GM12878 (cell line): Measurements from ENCODE around the gene SYT14. TPM values are rescaled to one million over a fixed set of nuclear protein-coding genes. Genes with fewer than 3 reads are reported as not detected.

ENCODE experiments used
- ATAC-seq: fragments of 200-7000 bp; cut with Tn5 transposase; 3 replicates; pipeline ENCODE4 v1.9.1; 2020; ENCODE audit warnings: mild to moderate bottlenecking, moderate library complexity
- BruUV-seq: library from RNA; stranded (reverse); fragments of 400-500 nt; replicated peaks from 2 replicates; lab custom pipeline; 2021; lab: Mats Ljungman, UMichigan
- CTCF ChIA-PET: fragments of 300-600 bp; sonication (Branson Sonifier 250); formaldehyde crosslinking; extraction: SDS; loops from one replicate; lab custom pipeline; 2021; ENCODE audit warnings: inconsistent platforms; lab: Yijun Ruan, JAX
- POLR2A ChIA-PET: fragments of 350-600 bp; formaldehyde crosslinking; extraction: SDS; loops from one replicate; lab custom pipeline; 2021; ENCODE audit warnings: inconsistent platforms; lab: Charles Lee
- RAD21 ChIA-PET: fragments of 300-600 bp; sonication (Branson Sonifier 250); formaldehyde crosslinking; loops from one replicate; lab custom pipeline; 2023; ENCODE audit warnings: antibody characterized with exemption; ENCODE audit not compliant: unreplicated experiment; lab: Charles Lee
- SMC1A ChIA-PET: fragments of 300-600 bp; sonication (Branson Sonifier 250); formaldehyde crosslinking; loops from one replicate; lab custom pipeline; 2023; ENCODE audit not compliant: unreplicated experiment, uncharacterized antibody; lab: Charles Lee
- DNase-seq: peaks from one replicate; pipeline ENCODE4 v3.0.0-alpha.2; 2011; ENCODE audit warnings: low read depth, low spot score
- FAIRE-seq: peaks from 3 replicates; lab custom pipeline; 2011; peaks lifted over from hg19 to GRCh38; lab: Jason Lieb, UNC
- H2AFZ ChIP-seq: 2 replicates; pipeline ENCODE4 v1.6.0; 2011; ENCODE audit warnings: low read depth, low read length, control low read depth; ENCODE audit not compliant: control insufficient read depth
- H3K27ac ChIP-seq: 2 replicates; pipeline ENCODE4 v1.5.1; 2011; ENCODE audit warnings: control low read depth; ENCODE audit not compliant: control insufficient read depth, insufficient read depth
- H3K27me3 ChIP-seq, 2 experiments: replicated peaks in 1 of 2; 2 replicates each; pipeline versions ENCODE4 v1.6.0 to v1.6.1; 2011; ENCODE audit warnings: low read length in 1 of 2; ENCODE audit not compliant: control insufficient read depth in 2 of 2, insufficient read depth in 2 of 2
- H3K36me3 ChIP-seq, 2 experiments: 2 replicates each; pipeline ENCODE4 v1.5.1; 2011; ENCODE audit warnings: low read length in 1 of 2; ENCODE audit not compliant: control insufficient read depth in 2 of 2, insufficient read depth in 2 of 2
- H3K4me1 ChIP-seq: 2 replicates; pipeline ENCODE4 v1.6.1; 2011; ENCODE audit warnings: mild to moderate bottlenecking, low read length, moderate library complexity, mixed read lengths; ENCODE audit not compliant: control insufficient read depth, insufficient read depth
- H3K4me2 ChIP-seq: 2 replicates; pipeline ENCODE4 v1.6.0; 2011; ENCODE audit warnings: control low read depth; ENCODE audit not compliant: control insufficient read depth, insufficient read depth
- H3K4me3 ChIP-seq: fragments of 200-600 bp; sonication (generic); 2 replicates; pipeline ENCODE4 v1.5.1; 2016
- H3K79me2 ChIP-seq: 2 replicates; pipeline ENCODE4 v1.6.0; 2011; ENCODE audit warnings: low read length; ENCODE audit not compliant: control insufficient read depth, insufficient read depth
- H3K9ac ChIP-seq: 2 replicates; pipeline ENCODE4 v1.8.0; 2011; ENCODE audit warnings: low read length, control low read depth, mixed read lengths; ENCODE audit not compliant: control insufficient read depth, insufficient read depth
- H3K9me3 ChIP-seq: replicated peaks from 3 replicates; pipeline ENCODE4 v1.5.1; 2011; ENCODE audit warnings: mild to moderate bottlenecking, low read length; ENCODE audit not compliant: control insufficient read depth, insufficient read depth
- H4K20me1 ChIP-seq: 2 replicates; pipeline ENCODE4 v1.6.0; 2011; ENCODE audit not compliant: control insufficient read depth, insufficient read depth
- CBFB ChIP-seq: IDR thresholded peaks from 2 replicates; pipeline ENCODE4 v1.6.1; 2016; ENCODE audit warnings: antibody characterized with exemption, low read depth
- DPF2 ChIP-seq: fragments of 450-650 bp; IDR thresholded peaks from 2 replicates; pipeline ENCODE4 v1.6.1; 2017; ENCODE audit warnings: mild to moderate bottlenecking
- MTA3 ChIP-seq: IDR thresholded peaks from 2 replicates; pipeline ENCODE4 v1.6.1; 2012; ENCODE audit warnings: low read length, inconsistent platforms, borderline replicate concordance
- NRF1 ChIP-seq: conservative IDR thresholded peaks from 2 replicates; pipeline ENCODE4 v1.6.1; 2011; ENCODE audit warnings: mild to moderate bottlenecking, low read depth, low read length, improper control_type of control experiment
- RFX5 ChIP-seq: IDR thresholded peaks from 2 replicates; pipeline ENCODE4 v1.6.1; 2011; ENCODE audit warnings: low read depth, low read length, improper control_type of control experiment
- SPI1 ChIP-seq: IDR thresholded peaks from 2 replicates; pipeline ENCODE4 v1.6.1; 2011; ENCODE audit warnings: low read depth, mild to moderate bottlenecking, low read length, moderate library complexity, borderline replicate concordance; ENCODE audit not compliant: insufficient read depth
- SUPT20H ChIP-seq: IDR thresholded peaks from 2 replicates; pipeline ENCODE4 v1.6.1; 2011; ENCODE audit warnings: low read depth, mild to moderate bottlenecking, low read length, moderate library complexity, borderline replicate concordance; ENCODE audit not compliant: control insufficient read depth
- ZNF217 ChIP-seq: fragments of 450-650 bp; IDR thresholded peaks from 2 replicates; pipeline ENCODE4 v1.6.1; 2017; ENCODE audit warnings: antibody characterized with exemption, mild to moderate bottlenecking
- ZNF384 ChIP-seq: IDR thresholded peaks from 2 replicates; pipeline ENCODE4 v1.6.1; 2012; ENCODE audit warnings: low read depth, mild to moderate bottlenecking, low read length, improper control_type of control experiment, borderline replicate concordance
- in situ Hi-C: fragments of 300-500 bp; cut with MboI; formaldehyde crosslinking; loops from 9 replicates; pipeline ENCODE4 v1.14.3; 2018; ENCODE audit warnings: mixed read lengths
- intact Hi-C: fragments of 100-400 bp; cut with micrococcal nuclease; formaldehyde crosslinking; loops from one replicate; pipeline ENCODE4 v1.14.2; 2022; ENCODE audit not compliant: unreplicated experiment
- polyA plus RNA-seq, 11 experiments: library from polyadenylated mRNA; depleted of rRNA in 4 of 11; unstranded in 6 of 11; stranded (reverse) in 5 of 11; fragments of >200 nt; fragmentation: Nextera tagmentation in 4 of 11; fragmentation: Illumina TruSeq in 1 of 11; extraction: Ambion mirVana in 4 of 11; extraction: Trizol in 1 of 11; gene quantifications; 1 replicate in 1 of 11; 2 replicates in 10 of 11; pipeline versions ENCODE4 v1.2.1 to v1.2.3, GENCODE V29; 2011 to 2016; ENCODE audit warnings: inconsistent platforms in 2 of 11, missing spikeins in 2 of 11, low read depth in 1 of 11
- total RNA-seq, 4 experiments: library from RNA; depleted of rRNA in 3 of 4; stranded (reverse); fragments of >200 nt in 3 of 4; fragmentation: Illumina TruSeq in 1 of 4; extraction: Trizol in 1 of 4; gene quantifications; 2 replicates each; pipeline versions ENCODE4 v1.2.1 to v1.2.3, GENCODE V29; 2013 to 2021
- TF ChIP-seq, protein P1 (sequence below): IDR thresholded peaks from 2 replicates; pipeline ENCODE4 v1.6.1; 2012; ENCODE audit warnings: improper control_type of control experiment, low read depth, low read length; ENCODE audit not compliant: insufficient replicate concordance
- TF ChIP-seq, protein P2 (sequence below): fragments of 450-650 bp; IDR thresholded peaks from 2 replicates; pipeline ENCODE4 v1.6.1; 2017; ENCODE audit warnings: low read depth, mild to moderate bottlenecking, moderate library complexity

Gene SYT14
- total and polyA plus RNA-seq, 10 of the 15 experiments (the other 5 are each of a cell fraction or from before 2014, with no cell fraction given), result under 0.01 TPM; not detected in 9

DNA sequence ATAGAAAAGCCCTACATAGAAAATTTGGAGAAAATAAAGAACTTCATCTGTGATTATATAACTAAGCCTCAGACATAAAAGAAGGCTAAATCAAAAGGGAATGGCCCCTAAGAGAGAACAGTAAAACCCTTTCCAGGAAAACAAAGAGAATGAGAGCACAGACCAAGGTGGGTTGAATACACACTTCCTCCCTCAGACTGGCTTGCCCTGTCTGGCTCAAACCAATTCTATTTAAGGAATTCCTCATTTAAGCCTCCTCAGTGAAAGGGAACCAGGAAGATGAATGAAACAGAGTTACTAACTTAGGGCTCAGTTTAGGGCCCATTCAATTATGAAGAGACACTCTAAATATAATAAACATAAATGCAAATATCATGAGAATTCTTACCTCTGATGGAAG lies 10.6 kb upstream of the SYT14 start:
- H4K20me1 ChIP-seq, result no peaks in the 10 kb centered on the region
- no peak overlapping the region for H3K9ac ChIP-seq
- H3K4me1 ChIP-seq, result no peaks in the 10 kb centered on the region
- in situ Hi-C loops, result no loop called here
- intact Hi-C loops, result no loop called here
- H3K36me3 ChIP-seq, result no peaks in the 10 kb centered on the region
- no peak for TF ChIP-seq NRF1
- TF ChIP-seq RFX5, result no peak
- no peak for TF ChIP-seq CBFB
- TF ChIP-seq DPF2, result no peak
- TF ChIP-seq, protein P1, sequence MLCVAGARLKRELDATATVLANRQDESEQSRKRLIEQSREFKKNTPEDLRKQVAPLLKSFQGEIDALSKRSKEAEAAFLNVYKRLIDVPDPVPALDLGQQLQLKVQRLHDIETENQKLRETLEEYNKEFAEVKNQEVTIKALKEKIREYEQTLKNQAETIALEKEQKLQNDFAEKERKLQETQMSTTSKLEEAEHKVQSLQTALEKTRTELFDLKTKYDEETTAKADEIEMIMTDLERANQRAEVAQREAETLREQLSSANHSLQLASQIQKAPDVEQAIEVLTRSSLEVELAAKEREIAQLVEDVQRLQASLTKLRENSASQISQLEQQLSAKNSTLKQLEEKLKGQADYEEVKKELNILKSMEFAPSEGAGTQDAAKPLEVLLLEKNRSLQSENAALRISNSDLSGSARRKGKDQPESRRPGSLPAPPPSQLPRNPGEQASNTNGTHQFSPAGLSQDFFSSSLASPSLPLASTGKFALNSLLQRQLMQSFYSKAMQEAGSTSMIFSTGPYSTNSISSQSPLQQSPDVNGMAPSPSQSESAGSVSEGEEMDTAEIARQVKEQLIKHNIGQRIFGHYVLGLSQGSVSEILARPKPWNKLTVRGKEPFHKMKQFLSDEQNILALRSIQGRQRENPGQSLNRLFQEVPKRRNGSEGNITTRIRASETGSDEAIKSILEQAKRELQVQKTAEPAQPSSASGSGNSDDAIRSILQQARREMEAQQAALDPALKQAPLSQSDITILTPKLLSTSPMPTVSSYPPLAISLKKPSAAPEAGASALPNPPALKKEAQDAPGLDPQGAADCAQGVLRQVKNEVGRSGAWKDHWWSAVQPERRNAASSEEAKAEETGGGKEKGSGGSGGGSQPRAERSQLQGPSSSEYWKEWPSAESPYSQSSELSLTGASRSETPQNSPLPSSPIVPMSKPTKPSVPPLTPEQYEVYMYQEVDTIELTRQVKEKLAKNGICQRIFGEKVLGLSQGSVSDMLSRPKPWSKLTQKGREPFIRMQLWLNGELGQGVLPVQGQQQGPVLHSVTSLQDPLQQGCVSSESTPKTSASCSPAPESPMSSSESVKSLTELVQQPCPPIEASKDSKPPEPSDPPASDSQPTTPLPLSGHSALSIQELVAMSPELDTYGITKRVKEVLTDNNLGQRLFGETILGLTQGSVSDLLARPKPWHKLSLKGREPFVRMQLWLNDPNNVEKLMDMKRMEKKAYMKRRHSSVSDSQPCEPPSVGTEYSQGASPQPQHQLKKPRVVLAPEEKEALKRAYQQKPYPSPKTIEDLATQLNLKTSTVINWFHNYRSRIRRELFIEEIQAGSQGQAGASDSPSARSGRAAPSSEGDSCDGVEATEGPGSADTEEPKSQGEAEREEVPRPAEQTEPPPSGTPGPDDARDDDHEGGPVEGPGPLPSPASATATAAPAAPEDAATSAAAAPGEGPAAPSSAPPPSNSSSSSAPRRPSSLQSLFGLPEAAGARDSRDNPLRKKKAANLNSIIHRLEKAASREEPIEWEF, result no peak
- TF ChIP-seq ZNF217, result no peak
- no peak for TF ChIP-seq ZNF384
- TF ChIP-seq, protein P2, sequence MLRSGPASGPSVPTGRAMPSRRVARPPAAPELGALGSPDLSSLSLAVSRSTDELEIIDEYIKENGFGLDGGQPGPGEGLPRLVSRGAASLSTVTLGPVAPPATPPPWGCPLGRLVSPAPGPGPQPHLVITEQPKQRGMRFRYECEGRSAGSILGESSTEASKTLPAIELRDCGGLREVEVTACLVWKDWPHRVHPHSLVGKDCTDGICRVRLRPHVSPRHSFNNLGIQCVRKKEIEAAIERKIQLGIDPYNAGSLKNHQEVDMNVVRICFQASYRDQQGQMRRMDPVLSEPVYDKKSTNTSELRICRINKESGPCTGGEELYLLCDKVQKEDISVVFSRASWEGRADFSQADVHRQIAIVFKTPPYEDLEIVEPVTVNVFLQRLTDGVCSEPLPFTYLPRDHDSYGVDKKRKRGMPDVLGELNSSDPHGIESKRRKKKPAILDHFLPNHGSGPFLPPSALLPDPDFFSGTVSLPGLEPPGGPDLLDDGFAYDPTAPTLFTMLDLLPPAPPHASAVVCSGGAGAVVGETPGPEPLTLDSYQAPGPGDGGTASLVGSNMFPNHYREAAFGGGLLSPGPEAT, result no peak
- TF ChIP-seq SPI1, result no peak
- no peak for TF ChIP-seq MTA3
- TF ChIP-seq SUPT20H, result no peak
- TF ChIP-seq, all 136 proteins: peak for 0
- no TSS peak for BruUV-seq
- POLR2A ChIA-PET, result interaction anchor here (0.7 kb wide), 1 partner anchor 792 kb away, joined by 4 read pairs; no protein-coding TSS in a partner anchor
- no peak for DNase-seq
- Histone ChIP-seq H3K9me3 (no peaks in the 10 kb centered on the region), H3K27me3 (no peaks in the 10 kb centered on the region), H3K27ac (no peak overlapping the region), H3K79me2 (no peaks in the 10 kb centered on the region), H3K4me3 (no peak overlapping the region), H2AFZ (no peak overlapping the region), H3K4me2 (no peak overlapping the region)
- RAD21 ChIA-PET, result no interaction called here
- CTCF ChIA-PET, result no interaction called here
- no peak for ATAC-seq
- SMC1A ChIA-PET, result no interaction called here
- FAIRE-seq, result no peak
